ENCODE data around the gene STC2.

STC2 gene

DNA sequence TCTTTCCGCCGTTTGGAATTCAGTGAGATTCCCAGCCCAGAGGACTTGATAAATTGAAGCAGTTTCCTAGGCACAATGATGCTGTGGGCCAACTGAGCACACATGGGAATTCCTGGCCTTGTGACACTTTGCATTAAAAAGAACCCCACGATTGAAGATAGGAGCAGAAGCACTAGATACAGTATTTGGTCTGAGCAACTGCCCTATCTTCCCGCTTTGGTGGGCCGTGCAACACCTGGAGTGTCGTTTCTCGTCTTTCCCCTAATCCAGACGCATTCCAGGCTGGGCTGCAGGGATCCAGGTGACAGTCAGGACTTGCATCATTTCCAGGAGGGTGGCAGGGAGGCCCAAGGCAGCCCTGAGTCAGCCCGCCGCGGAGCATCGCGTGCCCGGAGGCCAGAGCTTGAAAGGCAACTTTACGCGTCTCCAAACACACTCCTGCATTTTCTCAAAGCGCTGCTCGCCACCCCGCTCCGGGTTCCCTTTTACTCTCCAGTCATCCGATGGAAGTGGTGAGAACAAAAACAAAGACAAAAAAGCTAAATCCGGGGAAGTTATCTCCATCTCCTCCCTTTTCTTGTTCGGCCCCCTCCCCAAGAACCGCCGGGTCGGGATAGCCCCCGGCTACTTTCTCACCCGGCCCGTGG is 753 bp upstream of the STC2 start:
- DNase-seq: peak; percentile 42 to 57

DNA sequence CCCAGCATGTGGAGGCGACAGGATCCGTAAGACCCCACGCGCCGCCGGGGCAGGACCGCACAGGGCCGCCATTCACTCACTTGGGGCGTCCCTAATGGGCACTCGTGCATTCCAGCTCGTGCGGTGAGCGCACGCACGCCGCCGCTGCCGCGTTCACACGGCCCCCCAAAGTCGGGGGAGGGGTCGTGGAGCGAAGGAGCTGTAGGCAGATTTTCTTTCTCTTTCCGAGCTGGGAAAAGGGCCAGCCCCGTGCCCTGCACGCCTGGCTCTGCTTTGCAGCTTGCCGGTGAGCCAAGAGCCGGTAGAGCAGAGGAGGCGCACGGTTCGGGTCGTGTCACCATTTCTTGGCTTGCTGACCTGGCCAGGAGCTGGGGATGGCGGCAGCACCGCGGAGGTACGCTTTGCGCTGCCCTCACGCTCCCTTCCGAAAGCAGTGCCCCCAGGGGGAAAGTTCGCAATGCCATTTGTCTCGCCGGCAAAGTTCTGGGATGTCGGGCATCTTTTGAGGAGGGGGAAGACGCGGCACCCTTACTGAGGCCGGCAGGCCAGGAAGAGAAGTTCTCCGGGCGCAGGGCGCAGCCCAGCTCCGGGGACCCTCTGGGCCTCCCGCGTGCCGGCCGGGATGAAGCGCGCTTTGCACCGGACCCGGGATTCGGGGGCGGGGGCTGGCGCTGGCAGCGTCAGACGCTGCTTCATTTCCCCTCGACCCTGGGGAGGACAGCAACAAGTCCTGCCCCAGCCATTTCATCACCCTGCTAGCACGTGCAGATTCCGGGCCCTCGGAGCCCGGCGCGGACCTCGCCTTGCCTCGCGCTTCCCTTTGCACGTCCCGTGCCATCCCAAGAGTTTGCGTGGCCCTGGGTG is 898 bp downstream of the STC2 start:
- DNase-seq: peak in 1 of 2 experiments; percentile 19

DNA sequence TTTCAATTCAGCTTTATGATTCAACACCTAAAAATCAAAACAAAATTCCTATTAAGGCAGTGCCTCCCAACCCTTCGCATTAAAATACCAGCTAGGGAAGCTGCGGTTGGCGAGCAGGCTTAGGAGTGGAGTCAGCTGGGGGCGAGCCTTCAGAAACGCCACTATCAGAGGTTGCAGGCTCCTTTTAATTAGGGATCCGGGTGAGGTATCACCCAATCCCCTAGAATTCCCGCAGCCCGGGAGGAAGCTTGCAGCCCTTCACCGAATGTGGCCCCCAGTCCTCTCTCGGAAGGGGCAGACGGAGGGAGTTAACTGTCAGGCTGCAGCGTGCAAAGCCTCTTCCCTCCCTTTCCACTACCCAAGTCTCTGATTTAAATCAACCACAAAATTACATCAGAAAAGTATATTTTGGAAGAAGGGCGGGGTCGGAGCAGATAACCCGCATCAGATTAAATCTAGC is 1.7 kb downstream of the STC2 start:
- no peak for DNase-seq

DNA sequence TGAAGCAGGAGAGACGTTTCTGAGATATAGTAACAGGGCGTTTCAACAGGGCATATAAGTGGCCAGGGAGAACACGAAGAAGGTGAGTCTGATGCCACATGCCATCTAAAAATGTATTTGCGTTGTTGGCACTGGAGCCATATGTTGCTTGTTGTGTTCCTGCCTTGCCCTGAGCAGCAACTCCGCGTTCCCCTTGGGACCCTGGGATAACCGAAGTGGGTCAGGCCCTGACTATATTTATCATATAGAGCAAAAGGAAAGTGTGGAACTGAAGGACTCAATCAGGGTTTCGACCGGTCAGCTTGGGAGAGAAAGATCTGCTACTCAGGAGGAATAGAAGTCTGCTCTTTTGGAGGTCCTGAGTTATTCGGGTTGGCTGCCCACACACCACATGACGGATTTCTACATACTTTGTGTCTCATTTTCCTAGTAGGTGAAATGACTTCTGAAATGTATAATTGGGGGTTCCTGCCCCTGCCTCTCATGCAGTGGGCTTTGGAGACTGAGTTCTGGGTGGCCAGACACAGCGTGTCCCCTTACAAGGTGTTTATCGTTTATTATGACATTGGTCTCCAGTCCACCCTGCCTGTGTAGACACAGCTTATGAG is 3.0 kb downstream of the STC2 start:
- no peak for DNase-seq

DNA sequence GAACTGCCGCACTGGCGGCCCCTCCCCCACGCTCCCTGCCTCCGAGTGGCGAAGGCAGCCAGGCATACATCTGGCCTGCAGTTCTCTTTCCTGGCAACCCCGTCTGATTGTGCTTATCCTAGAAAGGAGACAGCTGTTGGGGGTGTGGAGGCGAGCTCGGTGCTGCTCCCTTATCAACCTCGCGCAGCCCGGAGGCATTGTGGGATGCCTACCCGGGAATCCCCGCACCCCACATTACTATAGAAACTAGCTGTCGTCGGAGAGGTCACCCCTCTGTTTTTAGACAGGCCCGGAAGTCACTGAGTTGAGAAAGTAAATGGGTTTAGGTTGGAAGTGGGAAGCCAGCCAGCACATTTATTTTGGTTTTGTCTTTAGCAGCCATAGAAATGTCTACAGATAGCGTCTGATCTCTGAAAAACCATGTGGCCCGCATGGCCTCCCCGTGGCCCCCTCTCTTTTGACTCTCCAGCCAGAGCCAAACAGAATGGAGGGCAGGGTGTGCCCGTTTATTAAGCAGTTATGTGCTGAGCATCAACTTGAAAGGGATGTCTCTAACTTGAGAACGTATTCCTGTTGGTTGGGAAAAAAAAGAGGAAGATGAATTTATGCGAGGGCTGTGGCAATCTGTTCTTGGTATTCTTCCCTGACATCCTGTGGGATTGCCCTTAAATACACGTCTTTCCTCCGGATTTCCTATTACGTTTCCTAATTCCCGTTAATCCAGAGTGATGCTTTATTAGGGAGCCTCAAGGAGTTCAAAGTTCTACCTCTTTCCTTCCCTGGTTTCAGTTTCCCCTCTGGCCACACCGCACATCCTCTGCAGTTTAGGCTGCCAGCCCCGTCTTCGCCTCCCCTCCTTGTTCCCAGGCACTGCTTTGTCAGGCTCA is 3.9 kb downstream of the STC2 start:
- no peak for DNase-seq

DNA sequence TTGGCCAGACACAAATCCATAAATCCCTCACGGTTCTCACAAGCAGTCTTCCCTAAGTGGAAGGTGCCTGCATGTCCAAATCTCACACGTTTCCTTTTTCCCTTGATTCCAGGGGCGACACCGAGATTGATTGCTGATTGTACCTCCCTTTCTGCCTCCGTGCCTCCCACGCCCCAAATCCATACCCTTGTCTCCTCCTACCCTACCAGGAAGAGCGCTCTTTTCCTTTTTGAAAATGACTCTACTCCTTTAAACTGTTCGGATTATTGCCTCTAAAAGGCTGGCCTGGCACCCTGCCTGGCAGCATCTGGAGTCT is 4.5 kb downstream of the STC2 start:
- no peak for DNase-seq

DNA sequence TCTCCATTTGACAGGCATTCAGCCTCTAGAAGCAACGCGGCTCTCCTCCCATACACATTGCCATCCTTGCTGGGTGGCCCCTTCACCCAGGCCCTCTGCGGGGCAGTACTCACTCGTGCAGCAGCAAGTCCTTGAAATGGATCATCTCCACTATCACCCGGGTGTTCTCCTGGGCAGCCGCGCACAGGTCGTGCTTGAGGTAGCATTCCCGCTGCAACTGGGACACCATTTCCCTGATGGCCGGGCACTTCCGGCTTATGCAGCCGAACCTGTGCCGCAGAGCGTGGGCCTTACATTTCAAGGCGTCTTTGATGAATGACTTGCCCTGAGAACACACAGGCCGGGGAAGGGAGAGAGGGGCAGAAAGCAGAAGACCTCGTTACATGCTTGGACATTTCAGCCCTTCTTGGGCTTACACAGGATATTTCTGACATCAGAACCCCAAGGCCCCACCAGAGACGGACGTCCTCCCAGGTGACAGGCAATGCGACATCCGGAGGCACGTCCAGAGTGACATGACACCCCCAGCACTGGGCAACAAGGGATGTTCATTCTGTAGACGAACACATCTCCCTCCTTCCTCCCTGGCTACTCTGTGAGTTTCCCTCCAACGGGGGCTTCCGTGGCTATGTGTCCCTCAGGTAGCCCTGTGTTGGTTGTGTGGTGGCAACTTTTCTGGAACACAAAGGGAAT is 5.0 kb downstream of the STC2 start:
- no peak for DNase-seq

DNA sequence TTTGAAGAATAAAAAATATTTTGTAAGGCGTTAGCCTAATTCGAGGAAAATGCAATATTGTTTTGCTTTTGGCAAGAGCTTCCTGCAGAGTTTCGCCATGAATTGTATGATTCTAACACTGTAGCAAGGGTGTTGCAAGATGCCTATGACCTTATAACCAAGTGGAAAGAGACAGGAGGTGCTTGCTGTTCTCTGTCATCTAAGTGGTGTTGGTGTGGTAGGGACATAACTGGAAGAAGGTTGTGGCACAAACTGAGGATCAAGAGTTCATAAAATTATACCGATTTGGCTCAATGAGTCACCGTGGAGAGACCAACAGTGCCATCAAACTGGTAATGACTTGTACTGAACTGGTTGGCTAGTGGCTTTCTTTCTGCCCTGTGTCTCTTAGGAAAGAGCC is 6.3 kb downstream of the STC2 start:
- no peak for DNase-seq

DNA sequence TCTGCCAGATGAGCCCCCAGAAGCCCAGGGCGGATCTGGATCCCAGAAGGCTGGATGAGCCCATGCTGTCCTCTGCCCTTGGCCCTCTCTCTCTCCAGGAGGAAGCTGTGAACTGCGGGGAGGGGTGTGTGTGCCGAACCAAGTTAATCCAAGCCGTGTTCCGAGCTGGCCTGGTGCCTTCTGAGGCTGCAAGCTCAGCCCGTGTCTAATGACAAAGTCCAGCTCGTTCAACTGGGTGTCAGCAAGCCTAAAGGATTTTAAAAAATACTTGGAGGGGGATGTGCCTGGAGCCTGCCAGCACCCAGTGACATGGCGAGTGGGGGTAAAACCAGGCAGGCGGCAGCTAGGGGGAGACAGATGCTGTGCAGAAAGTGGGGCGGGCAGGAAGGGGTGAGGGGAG is 8.0 kb downstream of the STC2 start:
- no peak for DNase-seq

DNA sequence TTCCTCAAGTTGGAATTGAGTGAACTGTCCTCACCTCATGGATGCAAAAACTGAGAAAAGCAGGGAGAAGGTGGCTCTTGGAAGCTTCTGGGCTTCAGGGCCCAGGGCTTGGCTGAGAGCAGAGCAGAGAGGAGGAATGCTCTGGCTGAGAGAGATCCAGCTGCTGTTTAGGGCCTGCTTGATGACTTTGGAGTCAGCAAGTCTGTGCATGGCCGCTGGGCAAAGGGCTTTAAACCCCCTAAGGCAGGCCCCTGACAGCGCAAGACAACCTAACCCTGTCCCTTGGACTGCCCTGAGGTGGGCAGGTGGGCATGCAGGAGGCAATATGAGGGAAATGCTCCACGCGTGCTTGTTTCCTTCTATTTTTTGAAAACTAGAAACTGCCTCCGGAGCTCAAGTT is 8.6 kb downstream of the STC2 start:
- DNase-seq: no peak

DNA sequence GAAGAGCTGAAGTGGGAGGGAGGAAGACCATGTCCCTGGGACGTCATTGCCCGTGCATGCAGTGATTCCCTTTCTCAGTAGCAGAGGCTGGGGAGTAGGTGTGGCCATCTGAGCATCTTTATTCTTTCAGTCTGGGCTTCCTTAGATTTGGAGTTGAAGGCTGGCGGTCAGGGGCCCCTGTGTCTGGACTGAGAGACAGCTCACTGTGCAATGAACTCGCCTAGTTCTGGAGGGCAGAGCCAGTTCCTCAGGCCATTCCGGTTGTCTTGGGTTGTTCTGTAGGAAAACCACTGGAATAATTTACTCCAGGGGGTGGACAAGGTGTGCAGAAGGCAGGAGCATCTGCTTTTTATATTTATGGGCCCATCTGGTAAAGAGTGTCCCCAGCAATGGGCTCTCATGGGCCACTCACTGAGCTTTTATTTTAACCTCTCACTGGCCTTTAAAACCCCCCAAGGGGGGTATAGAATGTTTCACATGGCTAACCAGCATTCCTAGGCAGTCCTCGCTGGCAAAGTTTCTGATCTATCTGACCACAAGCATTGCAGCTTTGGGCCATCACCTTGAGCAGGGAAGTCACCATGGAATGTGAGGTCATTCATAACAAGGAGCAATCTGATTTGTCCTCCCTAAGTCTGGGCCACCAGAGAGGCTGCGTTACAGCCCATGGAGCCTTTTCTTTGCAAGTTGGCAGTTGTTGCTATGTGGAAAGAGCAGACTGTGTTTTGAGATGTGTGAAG is 9.2 kb downstream of the STC2 start:
- DNase-seq: no peak

DNA sequence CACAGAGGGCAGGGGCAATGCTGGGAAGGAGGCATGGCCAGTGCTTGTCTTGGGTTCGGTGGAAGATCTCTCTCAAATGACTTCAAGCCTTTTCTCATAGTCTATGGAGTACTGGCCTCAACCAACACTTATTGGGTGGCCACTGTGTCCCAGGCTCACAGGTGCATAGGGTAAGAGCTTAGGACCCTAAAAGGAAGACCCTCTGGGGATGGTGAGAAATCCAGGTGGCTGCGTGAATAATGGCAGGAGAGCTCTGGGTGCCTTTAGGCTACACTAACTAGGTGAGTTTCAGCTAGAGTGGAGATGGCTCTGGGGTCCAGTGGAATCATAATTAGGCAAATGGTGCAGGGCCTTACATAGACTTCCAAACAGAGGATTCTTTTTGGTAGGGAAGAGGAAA is 9.9 kb downstream of the STC2 start:
- DNase-seq: no peak

DNA sequence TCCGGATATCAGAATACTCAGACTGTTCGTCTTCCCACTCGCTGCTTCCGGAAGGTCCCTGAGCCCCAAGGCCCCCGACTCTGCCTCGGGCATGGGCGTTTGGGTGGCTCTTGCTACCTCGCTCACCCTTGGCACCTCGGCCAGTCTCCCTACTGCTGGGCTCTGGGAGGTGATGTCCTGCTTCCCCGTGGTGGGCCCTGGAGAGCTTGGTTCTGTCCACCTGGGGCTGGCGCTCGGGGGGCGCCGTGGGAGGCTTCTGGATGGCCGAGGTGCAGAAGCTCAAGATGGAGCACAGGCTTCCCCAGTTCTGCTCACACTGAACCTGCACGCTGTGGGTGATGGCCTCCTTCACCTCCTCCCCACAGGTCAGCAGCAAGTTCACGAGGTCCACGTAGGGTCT is 10.4 kb downstream of the STC2 start:
- no peak for DNase-seq

DNA sequence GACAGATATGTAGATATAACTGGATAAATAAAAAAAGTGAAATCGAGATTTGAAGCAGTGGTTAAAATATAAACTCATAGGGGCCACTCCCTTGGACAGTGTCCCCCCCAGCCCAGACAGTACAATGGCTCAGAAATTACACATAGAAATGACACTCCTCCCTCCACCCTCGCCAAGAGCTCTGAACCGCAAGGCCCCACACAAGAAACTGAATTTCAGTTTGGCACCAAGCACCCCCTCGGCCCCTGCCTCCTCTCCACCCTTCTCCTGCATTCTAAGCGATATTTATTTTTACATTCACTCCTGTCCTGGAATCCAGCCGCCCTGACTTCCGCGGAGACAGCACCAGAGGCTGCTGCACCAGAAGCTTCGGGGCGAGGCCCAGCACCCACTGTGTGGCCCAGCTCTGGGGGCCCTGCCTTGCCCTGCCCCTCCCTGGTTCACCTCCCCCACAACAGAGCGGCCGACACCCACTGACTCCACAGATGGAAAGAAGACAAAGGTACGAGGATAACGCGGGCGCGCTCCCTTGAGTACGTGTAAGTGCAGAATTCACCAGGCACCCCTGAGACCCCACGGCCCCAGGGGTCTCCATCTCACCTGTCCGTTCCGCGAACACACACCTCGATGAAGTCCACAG is 11.0 kb downstream of the STC2 start:
- DNase-seq: no peak

DNA sequence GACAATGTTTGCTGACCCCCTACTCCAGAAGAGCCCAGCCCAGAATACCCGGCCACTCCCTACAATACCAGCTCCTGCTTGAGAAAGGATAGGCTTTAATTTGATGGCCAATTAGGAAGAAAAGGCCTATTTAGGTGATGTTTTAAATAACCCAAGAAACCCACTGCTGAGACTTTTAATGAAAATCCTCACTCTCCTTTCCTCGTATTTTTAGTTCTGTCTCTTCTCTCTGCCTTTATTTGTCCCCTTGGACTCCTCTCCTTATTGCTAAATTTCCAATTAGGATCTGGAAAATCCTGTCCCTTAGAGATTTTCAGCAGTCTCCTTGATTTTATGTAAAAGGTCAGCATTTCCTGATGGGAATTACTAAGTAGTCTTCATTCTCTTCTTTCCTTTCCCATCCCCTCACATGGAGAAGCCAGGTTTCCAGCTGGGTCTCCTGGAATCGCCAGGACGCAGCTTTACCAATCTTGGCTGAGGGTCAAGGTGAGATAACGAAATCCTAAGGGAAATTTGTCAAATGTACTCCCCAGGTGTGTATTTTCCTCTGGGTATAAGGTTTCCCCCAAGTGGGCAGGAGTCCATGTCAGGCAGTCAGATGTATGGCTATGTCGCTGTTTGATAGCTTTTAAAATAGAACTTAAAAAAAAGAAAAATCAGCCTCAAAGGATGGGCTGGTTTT is 11.7 kb downstream of the STC2 start:
- DNase-seq: no peak

DNA sequence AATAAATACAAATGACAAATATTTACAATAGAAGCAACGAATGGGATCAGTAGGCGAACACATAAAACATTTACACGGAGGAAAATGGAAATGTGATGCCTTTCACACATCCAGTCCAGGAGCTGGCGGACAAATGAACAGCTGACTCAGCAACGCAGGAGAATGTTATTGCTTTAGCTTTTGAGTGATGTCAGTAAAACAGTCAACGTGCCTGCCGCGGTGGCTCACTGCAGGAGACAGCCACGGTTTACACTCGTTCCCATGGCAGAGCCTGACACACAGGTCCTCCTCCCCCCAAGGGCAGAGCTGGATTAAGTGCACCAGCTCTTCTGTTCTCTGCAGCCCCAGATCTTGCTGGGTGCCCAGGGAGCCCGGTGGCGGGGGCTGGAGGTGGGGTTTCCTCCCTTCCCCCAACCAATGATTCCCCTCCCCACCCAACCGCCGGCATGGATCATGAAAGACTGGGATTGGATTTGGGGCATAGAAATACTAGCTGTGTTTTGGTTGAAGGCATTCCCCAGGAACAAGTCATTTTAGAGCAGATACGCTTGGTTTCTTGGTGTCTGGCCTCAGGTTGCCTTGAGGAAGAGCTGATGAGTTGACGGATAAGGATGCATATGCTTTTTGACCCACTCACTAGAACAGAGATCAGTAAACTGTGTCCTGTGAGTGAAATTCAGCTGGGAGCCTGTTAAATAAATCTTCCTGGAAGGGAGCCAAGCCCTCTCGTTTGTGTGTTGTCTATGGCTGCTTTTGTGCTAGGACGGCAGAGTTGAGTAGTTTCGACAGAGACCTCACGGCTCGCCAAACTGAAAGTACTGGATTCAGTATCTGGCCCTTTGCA is 12.5 kb downstream of the STC2 start:
- DNase-seq: no peak

DNA sequence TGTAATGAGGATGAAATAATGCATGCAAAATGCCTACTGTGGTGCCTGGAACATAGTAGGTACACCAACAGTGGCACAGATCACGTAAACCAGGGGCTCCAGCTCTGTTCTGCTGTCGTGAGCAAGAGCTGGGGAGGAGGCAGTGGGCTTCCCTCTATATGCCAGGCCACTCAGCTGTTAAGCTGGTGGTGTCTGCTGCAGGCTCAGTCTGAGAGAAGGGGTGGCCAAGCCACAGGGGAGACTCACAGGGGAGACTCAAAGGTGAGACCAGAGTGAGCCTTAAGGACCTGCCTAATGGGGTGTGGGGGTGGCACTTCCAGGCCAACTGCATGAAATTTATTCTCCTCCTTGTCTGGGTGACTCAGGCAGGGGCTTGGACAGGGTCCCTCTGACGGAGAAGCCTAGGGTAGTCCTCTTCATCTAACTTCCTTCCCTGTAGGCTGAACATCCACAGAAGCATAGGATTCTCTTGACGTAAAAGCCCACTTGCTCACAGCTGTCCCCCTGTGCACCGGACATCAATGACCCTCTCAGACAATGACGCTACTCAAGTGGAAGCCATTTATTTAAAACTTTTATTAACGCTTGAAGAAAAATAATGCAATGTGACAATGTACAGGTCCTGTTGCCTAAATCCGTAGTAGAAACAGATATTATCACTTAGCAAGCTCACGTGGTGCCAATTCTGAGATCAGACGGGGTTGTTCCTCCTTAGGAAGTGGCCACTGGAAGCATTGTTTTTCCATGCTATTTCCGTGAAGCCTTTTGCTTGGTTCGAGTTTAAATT is 13.9 kb downstream of the STC2 start:
- DNase-seq: no peak

DNA sequence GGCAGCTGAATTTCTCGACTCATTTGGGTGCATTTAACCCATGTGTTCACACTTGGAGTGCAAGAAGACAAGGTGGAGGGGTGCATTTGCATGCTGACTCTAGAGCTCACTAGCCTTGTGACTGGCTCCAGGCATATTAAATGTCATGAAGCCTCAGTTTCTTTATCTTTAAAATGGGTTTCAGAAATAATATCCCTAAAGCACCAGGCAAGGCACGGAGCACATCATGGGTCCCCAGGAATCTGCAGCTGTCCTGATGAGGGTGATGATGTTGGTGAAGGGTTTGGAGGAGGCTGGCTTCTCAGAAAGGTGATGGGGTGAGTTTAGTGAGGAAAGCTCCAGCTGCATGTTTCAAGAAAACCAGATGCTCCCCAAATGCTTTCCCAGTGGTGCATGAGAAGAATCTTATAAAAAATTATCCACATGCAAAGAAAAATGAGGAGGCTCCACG is 14.8 kb downstream of the STC2 start:
- no peak for DNase-seq

DNA sequence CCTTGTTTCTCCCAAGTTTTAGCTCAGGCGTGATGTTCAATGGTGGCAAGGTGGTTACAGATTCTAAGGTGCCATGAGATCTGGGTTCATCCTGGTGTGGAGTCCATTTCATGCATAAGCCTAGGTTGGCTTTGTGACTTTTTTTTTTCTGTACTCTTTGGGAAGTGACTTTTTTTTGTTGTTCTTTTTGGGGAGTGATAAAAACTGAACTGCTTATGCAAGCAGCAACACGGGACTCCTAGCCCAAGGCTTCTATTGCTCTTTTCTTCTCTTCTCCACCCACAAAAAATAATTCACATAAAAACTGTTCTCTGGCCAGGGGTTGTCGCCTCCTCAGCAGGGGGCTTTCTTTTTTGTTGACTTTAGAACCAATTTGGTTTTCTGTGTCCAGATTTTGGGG is 15.4 kb downstream of the STC2 start:
- no peak for DNase-seq

All from activated CD4-positive, alpha-beta T cell treated with anti-CD3 and anti-CD28 coated beads, Interleukin-2, amount 50 U/mL, for 48 hours (primary cell).